D341Med (cell line): ENCODE data around the gene SPATA17.
A peak's percentile ranks its signal among the peaks of the same experiment; 100 is the strongest.
"Not testable (repeated sequence)": the region's sequence is repeated elsewhere in the genome, so short reads cannot be mapped to it uniquely, and the experiment has no call there.

Experiments used
- DNase-seq: peaks from one replicate; pipeline ENCODE4 v3.0.0; 2012; ENCODE audit warnings: low spot score

Gene SPATA17

GRCh38 chr1:217674028-217674729 is 43.0 kb downstream of the SPATA17 start:
- DNase-seq, result no peak

GRCh38 chr1:217681806-217682205 is 50.7 kb downstream of the SPATA17 start:
- no peak for DNase-seq

GRCh38 chr1:217687511-217687910 is 56.4 kb downstream of the SPATA17 start:
- no peak for DNase-seq

GRCh38 chr1:217696140-217696539 is 65.0 kb downstream of the SPATA17 start:
- DNase-seq, result not testable (repeated sequence)

- DNase-seq, result no peak
Measured at GRCh38 chr1:217703326-217703725, 72.2 kb downstream of the SPATA17 start.

- DNase-seq, result no peak
Measured at GRCh38 chr1:217712925-217713597, 81.9 kb downstream of the SPATA17 start.

GRCh38 chr1:217715681-217716080 is 84.5 kb downstream of the SPATA17 start:
- DNase-seq, result no peak

GRCh38 chr1:217717959-217718358 is 86.8 kb downstream of the SPATA17 start:
- no peak for DNase-seq

GRCh38 chr1:217718873-217719272 is 87.7 kb downstream of the SPATA17 start:
- DNase-seq, result no peak

- DNase-seq, result no peak
Measured at GRCh38 chr1:217721692-217722091, 90.5 kb downstream of the SPATA17 start.

GRCh38 chr1:217734973-217735372 is 103.8 kb downstream of the SPATA17 start:
- no peak for DNase-seq

- peak; percentile 36 for DNase-seq
Measured at GRCh38 chr1:217747156-217747769, 116.1 kb downstream of the SPATA17 start.

GRCh38 chr1:217769768-217770167 is 138.6 kb downstream of the SPATA17 start:
- no peak for DNase-seq

- DNase-seq, result no peak
Measured at GRCh38 chr1:217770918-217771317, 139.8 kb downstream of the SPATA17 start.

GRCh38 chr1:217776693-217777092 is 145.5 kb downstream of the SPATA17 start:
- no peak for DNase-seq

- DNase-seq, result no peak
Measured at GRCh38 chr1:217781056-217781455, 149.9 kb downstream of the SPATA17 start.

GRCh38 chr1:217791091-217791490 is 159.9 kb downstream of the SPATA17 start:
- no peak for DNase-seq

GRCh38 chr1:217805792-217806191 is 174.6 kb downstream of the SPATA17 start:
- no peak for DNase-seq

GRCh38 chr1:217812175-217812574 is 181.0 kb downstream of the SPATA17 start:
- no peak for DNase-seq

GRCh38 chr1:217813031-217813430 is 181.9 kb downstream of the SPATA17 start:
- DNase-seq, result no peak

- no peak for DNase-seq
Measured at GRCh38 chr1:217837691-217838090, 206.5 kb downstream of the SPATA17 start.

- DNase-seq, result no peak
Measured at GRCh38 chr1:217839161-217839560, 208.0 kb downstream of the SPATA17 start.

- DNase-seq, result no peak
Measured at GRCh38 chr1:217846733-217847132, 215.6 kb downstream of the SPATA17 start.
